T-helper 9 cell (primary cell): Measurements from ENCODE around the gene KLHL15.
"Not testable (repeated sequence)": the region's sequence is repeated elsewhere in the genome, so short reads cannot be mapped to it uniquely, and the experiment has no call there.

Experiments used
- DNase-seq: peaks from one replicate; pipeline ENCODE4 v3.0.0-alpha.2; 2020
- total RNA-seq, 2 donors: gene quantifications; one replicate each; lab custom pipeline; 2026; lab: John Stamatoyannopoulos, UW

KLHL15 gene, protein sequence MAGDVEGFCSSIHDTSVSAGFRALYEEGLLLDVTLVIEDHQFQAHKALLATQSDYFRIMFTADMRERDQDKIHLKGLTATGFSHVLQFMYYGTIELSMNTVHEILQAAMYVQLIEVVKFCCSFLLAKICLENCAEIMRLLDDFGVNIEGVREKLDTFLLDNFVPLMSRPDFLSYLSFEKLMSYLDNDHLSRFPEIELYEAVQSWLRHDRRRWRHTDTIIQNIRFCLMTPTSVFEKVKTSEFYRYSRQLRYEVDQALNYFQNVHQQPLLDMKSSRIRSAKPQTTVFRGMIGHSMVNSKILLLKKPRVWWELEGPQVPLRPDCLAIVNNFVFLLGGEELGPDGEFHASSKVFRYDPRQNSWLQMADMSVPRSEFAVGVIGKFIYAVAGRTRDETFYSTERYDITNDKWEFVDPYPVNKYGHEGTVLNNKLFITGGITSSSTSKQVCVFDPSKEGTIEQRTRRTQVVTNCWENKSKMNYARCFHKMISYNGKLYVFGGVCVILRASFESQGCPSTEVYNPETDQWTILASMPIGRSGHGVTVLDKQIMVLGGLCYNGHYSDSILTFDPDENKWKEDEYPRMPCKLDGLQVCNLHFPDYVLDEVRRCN
- 38.3 to 139 reads per million in 2 donors for total RNA-seq

DNA sequence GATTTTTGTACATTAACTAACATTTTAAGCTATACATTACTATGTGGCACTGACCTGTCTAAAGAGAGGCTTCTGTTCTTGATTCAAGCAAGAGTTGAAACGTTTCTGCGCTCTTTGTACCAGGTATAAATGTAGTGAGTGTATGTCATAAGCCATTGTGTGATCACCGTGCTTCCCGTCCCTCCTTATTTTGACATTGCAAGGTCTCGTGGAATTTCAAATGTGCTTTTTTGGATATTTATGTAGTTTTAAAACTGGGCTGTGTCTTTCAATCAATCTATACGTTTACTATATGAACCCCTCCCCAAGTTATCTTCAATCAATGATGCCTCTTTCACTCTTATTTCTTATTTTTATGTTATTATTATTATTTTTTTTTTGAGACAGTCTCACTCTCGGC lies at the start of gene KLHL15:
Gene KLHL15, minus strand, starts transcription at position 101 of the 400 bp plus-strand sequence. CDS start 20,493 bp downstream, outside the sequence.
- DNase-seq: no peak

DNA sequence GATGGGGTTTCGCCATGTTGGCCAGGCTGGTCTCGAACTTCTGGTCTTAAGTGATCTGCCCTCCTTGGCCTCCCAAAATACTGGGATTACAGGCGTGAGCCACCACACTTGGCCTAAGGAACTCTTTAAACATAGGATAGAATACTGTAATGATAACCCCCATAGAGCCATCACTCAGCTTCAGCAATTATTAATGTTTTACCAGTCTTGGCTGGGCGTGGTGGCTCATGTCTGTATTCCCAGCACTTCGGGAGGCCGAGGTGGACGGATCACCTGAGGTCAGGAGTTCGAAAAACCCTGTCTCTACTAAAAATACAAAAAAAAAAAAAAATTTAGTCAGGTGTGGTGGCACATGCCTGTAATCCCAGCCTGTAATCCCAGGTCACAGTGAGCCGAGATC lies 42.9 kb upstream of the KLHL15 start:
- DNase-seq: no peak

DNA sequence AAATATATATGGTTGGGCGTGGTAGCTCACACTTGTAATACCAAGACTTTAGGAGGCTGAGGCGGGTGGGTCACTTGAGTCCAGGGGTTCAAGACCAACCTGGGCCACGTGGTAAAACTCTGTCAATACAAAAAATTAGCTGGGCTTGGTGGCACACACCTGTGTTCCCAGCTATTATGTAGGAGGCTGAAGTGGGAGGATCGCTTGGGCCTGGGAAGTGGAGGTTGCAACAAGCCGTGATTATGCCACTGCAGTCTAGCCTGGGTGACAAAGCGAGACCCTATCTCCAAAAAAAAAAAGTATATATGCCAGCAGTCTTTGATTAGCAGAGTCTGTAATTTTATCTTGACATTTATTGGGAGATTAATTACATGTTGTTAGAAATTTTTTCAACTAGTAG lies 36.5 kb upstream of the KLHL15 start:
- no peak for DNase-seq

DNA sequence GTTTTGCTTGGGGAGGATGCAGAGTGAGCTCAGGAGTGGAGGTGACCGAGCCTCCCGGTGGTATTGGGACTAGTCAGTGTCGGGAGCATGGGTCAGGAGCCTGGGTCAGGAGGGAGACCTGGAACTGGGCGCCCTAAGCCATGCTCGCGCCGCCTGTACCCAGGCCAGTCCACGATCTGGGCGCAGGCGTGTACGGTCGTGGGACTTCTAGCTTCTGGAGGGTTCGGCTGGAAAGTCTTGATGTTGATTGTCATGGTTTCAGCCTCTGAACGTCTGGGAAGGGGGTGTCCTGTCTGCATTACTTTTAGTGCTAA lies 28.0 kb upstream of the KLHL15 start:
- DNase-seq: no peak

DNA sequence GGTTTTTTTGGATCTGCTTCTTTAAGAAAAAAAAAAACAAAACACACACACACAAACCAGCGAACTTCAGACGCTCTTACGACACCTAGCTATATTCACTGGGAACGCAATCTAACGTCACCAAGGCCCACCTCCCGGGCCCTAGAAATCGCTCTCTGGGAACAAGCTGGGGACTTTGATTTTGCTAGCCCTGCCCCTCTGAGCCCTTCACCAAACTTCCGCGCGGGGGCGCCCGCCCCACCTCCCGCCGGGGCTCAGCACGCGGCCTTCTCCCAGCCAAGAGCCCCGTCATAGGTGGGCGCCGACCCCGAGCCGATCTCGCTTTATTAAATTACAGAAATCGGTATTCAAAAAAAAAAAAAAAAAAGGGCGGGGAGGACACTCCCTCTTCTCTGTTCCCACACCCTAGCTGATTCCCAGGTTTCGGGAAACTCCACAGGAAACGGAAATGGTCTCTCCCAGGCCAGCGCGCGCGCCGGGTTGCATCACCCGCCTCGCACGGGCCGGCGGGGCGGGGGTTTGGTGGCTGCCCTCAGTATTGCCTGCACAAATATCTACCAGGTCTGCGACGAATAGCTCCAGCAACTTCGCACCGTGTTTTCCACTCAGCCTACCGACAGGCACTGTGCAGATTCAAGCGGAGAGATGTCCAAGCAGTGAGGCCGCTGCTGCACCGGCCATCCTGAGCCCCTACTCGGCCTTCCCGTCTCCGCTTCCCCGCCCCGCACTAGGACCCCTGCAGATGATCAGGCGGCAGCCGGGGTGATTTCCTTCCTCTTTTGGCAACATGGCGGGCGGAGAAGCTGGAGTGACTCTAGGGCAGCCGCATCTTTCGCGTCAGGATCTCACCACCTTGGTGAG lies 27.4 kb upstream of the KLHL15 start, which contains the start of gene EIF2S3:
Gene EIF2S3, plus strand, starts transcription at position 775 of the 861 bp plus-strand sequence. Its CDS starts 13 bp downstream, at position 788.
- peak; percentile 86 for DNase-seq

DNA sequence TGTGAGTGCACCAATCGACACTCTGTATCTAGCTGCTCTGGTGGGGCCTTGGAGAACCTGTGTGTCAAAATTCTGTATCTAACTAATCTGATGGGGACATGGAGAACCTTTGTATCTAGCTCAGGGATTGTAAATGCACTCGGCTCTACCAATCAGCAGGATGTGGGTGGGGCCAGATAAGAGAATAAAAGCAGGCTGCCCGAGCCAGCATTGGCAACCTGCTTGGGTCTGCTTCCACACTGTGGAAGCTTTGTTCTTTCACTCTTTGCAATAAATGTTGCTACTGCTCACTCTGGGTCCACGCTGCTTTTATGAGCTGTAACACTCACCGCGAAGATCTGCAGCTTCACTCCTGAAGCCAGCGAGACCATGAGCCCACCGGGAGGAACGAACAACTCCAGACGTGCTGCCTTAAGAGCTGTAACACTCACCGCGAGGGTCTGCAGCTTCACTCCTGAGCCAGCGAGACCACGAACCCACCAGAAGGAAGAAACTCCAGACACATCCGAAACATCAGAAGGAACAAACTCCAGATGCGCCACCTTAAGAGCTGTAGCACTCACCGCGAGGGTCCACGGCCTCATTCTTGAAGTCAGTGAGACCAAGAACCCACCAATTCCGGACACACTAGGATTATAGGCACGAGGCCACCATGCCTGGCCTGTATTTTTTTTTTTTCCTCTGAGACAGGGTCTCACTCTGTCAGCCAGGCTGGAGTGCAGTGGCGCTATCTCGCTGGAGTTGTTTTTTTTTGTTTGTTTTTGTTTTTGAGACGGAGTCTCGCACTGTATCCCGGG lies 23.7 kb upstream of the KLHL15 start:
- not testable (repeated sequence) for DNase-seq

DNA sequence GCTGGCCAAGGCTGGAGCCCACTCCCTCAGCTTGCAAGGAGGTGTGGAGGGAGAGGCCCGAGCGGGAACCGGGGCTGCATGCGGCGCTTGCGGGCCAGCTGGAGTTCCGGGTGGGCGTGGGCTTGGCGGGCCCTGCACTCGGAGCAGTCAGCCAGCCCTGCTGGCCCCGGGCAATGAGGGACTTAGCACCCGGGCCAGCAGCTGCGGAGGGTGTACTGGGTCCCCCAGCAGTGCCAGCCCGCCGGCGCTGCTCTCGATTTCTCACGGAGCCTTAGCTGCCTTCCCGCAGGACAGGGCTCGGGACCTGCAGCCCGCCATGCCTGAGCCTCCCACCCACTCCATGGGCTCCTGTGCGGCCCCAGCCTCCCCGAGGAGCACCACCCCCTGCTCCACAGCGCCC lies 22.7 kb upstream of the KLHL15 start:
- DNase-seq: not testable (repeated sequence)

DNA sequence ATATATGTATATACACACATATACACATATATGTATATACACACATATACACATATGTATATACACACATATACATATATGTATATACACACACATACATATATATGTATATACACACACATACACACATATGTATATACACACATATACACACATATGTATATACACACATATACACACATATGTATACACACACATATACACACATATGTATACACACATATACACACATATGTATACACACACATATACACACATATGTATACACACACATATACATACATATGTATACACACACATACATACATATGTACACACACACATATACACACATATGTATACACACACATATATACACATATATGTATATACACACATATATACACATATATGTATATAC lies 19.1 kb upstream of the KLHL15 start:
- DNase-seq: not testable (repeated sequence)

DNA sequence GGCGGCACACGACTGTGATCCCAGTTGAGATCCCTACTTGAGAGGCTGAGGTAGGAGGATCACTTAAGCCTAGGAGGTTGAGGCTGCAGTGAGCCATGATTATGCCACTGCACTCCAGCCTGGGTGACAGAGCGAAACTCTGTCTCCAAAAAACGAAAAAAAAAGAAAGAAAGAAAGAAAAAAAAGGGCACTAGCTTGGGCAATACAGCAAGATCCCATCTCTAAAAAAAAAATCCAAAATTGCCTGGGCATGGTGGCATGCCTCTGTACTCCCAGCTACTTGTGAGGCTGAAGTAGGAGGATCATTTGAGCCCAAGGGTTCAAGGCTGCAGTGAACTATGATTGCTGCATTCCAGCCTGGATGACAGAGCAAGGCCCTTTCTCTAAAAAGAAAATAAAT lies 10.7 kb upstream of the KLHL15 start:
- no peak for DNase-seq

DNA sequence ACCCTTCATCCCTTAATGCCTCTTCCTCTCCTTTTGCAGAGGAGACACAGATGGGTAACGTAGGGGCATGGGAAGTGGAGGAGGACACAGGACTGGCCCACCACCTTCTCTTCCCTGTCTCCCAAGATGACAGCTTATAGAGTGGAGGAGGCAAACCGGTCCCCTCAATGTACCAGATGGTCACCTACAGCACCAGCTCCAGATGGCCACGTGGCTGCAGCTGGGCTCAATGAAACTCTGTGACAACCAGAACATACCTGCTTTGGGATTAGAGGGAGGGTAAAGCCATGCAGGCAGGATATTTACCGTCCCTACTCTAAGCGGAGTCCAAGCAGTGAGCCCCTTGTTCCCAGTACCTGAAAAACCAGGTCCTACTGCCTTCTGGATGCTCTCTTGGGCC lies 7.5 kb upstream of the KLHL15 start:
- no peak for DNase-seq

DNA sequence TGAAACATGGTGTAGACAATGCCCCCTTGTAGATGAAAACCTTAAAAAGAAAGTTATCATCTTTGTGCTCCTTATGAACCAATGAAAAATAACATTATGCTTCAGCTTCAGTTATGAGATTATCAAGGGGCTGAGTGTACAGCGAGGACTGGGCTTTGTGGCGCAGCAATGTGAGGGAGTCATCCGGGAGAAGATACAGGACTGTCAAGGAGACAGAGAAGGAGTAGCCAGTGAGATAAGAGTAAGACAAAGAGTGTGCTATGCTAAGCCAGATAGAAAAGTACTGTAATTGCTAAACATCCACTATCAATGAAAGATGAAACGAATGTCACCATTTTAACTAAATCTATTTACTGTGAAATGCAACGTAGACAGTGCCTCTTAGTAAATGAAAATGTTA lies 3.6 kb upstream of the KLHL15 start:
- DNase-seq: no peak

DNA sequence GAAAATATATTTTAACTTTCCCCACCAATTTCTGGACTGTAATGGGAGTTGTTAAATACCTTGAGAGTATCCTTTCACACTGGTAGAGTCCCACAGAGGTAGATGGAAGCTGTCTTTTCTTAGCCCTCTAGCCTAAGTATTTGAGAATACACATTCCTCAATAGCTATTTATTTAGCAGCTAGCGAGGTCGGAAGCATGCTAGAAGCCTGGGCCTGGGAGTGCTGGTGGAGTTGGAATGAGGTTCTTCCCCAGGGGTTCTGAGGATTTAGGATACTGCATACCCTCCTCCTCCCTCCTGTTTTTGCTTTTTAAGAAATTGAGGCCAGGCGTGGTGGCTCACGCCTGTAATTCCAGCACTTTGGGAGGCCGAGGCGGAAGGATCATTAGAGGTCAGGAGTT lies 999 bp upstream of the KLHL15 start:
- no peak for DNase-seq

DNA sequence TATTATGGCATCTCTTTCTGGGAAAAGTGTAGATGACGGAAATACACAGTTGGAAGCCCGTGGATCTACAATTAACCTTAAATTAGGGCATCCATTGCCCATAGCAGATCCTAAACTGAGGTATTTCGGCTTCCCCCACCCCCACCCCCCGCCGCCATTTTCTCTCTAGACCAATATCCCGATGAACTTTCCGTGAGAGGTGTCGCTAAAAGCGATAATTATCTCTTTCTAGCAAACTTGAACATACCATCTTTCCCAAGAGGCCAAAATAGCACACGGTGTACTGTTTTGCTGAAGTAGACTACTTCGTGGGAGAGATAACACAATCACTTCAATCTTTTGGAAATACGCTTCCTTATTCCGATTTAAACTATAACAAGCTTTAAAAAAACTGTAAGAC lies 554 bp downstream of the KLHL15 start:
- no peak for DNase-seq

DNA sequence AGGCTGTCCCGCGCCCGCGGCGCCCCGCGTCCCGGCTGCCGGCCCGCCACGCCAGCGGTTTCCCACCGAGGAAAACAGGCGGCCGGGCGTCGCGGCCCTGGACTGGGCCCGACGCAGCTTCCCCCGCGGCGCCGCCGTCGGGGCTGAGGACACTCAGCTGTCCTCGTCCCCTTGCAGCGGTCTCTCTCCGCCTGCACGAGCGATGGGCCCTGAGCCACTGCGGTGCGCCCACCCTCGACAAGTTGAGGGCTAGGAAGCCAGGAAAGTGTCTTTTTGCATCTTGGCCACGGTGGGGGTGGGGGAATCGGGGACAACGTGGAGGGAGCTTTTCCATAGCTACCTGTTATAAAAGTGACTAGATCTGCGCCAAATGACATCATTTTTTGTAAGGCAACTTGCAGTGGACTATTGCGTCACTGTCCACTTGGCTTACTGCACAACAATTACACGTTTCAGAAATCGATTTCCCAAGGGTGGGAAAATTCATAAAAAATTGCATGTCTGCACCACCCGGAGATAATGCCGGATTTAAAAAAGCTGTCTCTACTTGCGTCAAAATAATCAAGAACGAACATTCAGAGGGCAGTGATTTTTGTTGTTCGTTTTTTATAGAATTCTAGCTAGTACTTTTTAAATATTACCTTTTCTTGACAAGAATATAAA lies 1.1 kb downstream of the KLHL15 start:
- no peak for DNase-seq

DNA sequence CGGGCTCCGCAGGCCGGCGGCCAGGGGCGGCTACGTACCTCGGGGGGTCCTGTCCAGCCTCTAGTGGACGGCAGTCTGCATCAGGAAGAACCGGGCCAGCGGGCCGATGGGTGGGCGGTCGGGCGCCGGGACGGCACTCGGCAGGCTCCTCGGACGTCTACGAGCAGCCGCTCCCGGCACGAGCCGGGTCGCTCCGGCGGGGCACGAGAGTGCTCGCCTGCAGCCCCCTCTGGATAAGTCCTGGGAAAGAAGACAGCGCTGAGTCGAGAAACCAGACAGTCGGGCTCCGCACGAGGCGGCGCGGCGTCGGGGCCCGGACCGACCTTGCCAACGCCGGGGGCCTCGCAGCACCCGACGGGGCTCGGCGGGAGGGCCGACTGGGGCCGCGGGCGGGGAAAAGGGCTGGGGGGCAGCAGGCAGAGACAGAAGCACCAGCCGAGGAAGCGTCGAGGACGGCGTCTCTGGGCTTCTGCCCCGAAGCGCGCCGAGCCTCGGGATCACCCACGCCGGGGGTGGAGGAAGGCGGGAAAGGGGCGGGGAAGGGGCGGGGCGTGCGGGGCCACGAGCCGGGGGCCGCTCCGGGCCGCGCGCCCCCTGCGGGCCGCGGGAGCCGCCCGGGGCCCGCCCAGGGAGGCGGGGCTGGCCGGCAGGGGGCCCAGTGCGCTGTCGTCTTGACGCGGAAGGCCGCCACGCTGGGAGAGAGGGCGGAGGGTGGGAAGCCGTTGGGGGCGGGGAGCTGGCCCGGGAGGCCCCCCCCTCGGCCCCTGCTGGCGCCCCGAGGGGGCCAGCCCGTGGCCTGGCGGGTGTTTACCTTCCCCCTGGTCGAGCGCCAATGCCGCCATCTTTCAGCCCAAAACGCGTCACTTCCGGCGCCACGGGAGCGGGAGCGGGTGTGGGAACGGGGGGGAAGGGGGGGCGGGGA lies 1.9 kb downstream of the KLHL15 start:
- peak; percentile 79 for DNase-seq

DNA sequence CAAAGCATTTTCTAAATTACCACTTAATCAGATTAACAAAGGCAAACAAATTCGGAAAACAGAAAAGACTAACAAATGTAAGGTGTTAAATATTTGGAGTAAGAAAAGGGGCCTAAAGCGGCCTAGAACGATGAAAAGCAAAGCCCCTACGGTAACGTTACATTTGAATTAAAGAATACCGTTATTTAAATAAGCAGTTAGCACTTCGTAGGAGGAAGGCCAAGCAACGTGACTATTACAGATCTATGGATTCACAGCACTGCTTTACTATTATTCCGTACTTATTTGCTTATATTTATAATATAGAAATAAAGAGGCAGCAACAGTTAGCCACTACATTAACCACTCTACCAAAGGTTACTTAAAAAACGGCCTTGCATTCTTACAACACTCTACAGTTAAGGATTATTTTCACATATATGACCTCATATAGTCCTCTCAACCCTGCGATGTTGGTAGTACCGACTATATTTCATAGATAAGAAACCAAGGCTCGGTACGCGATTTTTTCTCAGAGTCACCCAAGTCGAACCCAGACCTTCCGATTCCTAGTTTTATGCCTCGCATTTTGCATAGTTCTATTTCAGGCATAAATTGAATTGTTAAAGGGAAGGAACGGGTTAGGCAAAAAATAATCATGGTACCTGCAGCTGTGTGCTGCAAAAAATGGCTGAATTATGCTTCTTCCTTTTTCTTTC lies 2.9 kb downstream of the KLHL15 start:
- no peak for DNase-seq

DNA sequence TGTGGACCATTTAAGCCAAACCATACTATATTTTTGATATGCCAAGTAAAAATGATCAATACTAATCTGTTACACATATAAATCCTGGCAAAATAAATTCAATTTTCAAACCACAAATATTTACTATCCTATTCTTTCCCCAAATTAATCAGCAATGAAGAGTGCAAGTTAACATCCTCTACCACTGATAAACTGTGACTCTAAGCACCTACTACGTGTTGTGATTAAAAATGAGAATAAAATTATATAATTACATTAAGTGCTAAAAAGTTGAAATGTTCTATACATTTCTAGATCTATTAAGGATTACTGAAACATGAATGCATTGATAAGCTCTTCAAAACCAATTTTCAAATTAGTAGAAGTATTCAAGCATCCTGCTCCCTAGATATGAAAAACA lies 3.4 kb downstream of the KLHL15 start:
- no peak for DNase-seq

DNA sequence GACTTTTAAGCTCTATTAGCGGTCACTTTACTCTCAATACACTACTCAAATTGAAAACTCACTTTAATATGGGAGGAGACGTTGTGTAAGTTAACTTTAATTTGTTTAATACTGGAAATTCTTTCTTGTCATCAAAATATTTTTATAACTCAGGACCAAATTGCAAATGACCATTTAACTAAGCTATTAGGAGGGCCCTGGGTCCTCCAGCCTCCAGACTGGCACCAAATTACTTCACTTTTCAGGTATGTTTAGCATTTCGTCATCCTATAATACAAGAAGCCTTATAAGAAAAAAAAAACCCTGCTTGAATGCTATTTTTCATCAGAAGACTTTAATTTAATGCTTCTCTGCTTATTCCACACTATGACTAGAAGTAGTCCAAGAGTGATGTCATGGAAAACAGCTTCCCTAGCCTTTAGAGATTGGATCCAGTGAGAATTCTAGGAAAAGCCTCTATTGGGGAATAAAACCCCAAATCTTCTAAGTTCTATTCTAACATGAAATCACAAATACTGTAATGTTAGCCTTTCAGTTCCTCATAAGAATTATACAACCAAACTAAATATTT lies 6.6 kb downstream of the KLHL15 start:
- DNase-seq: no peak

DNA sequence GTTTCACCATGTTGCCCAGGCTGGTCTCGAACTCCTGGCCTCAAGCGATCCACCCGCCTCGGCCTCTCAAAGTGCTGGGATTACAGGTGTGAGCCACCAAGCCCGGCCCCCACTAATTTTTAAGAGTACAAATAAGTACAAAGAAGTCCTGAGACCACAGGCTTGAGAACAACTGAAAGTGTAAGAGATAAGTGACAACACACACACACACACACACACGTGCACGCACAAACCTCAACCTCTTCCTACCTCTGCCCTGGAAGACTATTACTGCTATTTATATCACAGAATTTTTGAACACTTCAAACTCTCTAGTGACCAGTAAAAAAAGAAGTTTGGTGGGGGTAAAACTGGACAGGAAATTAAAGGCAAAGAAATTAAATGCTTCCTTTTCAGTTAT lies 7.5 kb downstream of the KLHL15 start:
- no peak for DNase-seq

DNA sequence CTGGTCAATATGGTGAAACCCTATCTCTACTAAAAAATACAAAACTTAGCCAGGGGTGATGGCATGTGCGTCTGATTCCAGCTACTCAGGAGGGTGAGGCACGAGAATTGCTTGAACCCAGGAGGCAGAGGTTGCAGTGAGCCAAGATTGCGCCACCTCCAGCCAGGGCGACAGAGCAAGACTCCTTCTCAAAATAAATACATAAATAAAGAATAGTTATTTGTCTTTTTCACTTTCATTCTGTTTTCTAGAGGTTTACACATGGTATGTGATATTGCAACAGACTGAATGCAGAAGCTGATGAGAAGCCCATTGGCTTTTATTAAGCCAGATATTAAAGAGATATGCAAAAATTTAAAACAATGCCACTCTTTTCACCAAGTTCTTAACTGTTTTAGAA lies 8.2 kb downstream of the KLHL15 start:
- DNase-seq: no peak
